Stomach (tissue), 9 donors: Measurements from ENCODE around the gene HIGD1C. TPM values are rescaled to one million over a fixed set of nuclear protein-coding genes. Genes with fewer than 3 reads are reported as not detected.
A peak's percentile ranks its signal among the peaks of the same experiment; 100 is the strongest.

Experiments used
- DNase-seq, 2 donors: peaks; one replicate each; pipeline versions ENCODE4 v3.0.0 to v3.0.0-alpha.2; 2013 to 2019
- H3K27ac ChIP-seq, 5 donors: fragments of 200-600 bp in 4 of 5; sonication (generic) in 4 of 5; one replicate each; pipeline ENCODE4 v1.5.1; 2013 to 2019; ENCODE audit warnings: mild to moderate bottlenecking in 1 of 5, moderate library complexity in 1 of 5
- H3K27me3 ChIP-seq, 3 donors: fragments of 200-600 bp; sonication (generic); one replicate each; pipeline ENCODE4 v1.5.1; 2017 to 2019; ENCODE audit warnings: mixed run types in 1 of 3
- H3K36me3 ChIP-seq, 4 donors: fragments of 200-600 bp; sonication (generic); 1 replicate in 3 of 4; 2 replicates in 1 of 4; pipeline ENCODE4 v1.5.1; 2016 to 2019
- H3K4me1 ChIP-seq, 4 donors: fragments of 200-600 bp; sonication (generic); one replicate each; pipeline ENCODE4 v1.5.1; 2016 to 2019
- H3K4me3 ChIP-seq, 4 donors: fragments of 200-600 bp; sonication (generic) in 3 of 4; one replicate each; pipeline ENCODE4 v1.5.1; 2016 to 2019; ENCODE audit warnings: mild to moderate bottlenecking in 1 of 4
- H3K9me3 ChIP-seq, 4 donors: fragments of 200-600 bp; sonication (generic); one replicate each; pipeline ENCODE4 v1.5.1; 2016 to 2019
- CTCF ChIP-seq, 7 experiments: fragments of 450-650 bp in 4 of 7; fragments of 200-600 bp in 3 of 7; sonication (generic) in 3 of 7; IDR thresholded peaks; one replicate each; pipeline ENCODE4 v1.5.1; 2016 to 2019; ENCODE audit warnings: antibody characterized with exemption in 7 of 7, control low read depth in 2 of 7, mild to moderate bottlenecking in 1 of 7
- EP300 ChIP-seq: sonication (generic); formaldehyde crosslinking; IDR thresholded peaks from one replicate; pipeline ENCODE4 v1.6.1; 2017; ENCODE audit warnings: antibody characterized with exemption
- POLR2A ChIP-seq, 4 donors: fragments of 450-650 bp; IDR thresholded peaks; one replicate each; pipeline ENCODE4 v1.6.1; 2016; ENCODE audit warnings: antibody characterized with exemption in 4 of 4, control low read depth in 2 of 4, mild to moderate bottlenecking in 1 of 4, moderate library complexity in 1 of 4
- POLR2AphosphoS5 ChIP-seq, 3 donors: sonication (generic); formaldehyde crosslinking; IDR thresholded peaks; one replicate each; pipeline ENCODE4 v1.6.1; 2016; ENCODE audit warnings: antibody characterized with exemption in 3 of 3
- WGBS, 5 donors: extraction: QIAGEN DNeasy Blood & Tissue Kit in 3 of 5; methylation state at CpG; one replicate each; pipeline versions ENCODE4 v1.1.5 to v1.1.7; 2013 to 2018; 5-methylcytosine and 5-hydroxymethylcytosine counted together
- intact Hi-C: fragments of 100-400 bp; cut with DNase I; formaldehyde crosslinking; loops from one replicate; pipeline ENCODE4 v1.15.1; 2023; ENCODE audit warnings: low total_unique reads
- polyA plus RNA-seq, 3 donors: library from polyadenylated mRNA; stranded (reverse); fragments of 200-250 nt; gene quantifications; one replicate each; pipeline ENCODE4 v1.2.3, GENCODE V29; 2013
- total RNA-seq, 5 donors: library from RNA; depleted of rRNA; stranded (reverse); fragments of >200 nt; gene quantifications; one replicate each; pipeline versions ENCODE4 v1.1.0 to v1.2.3, GENCODE V29; 2014 to 2016
- donor health status: healthy with polysubstance abuse.
- donor health status: Bipolar disorder and iron deficiency.
- donor health status: healthy.

HIGD1C gene
- total and polyA plus RNA-seq, 8 donors = not detected

DNA sequence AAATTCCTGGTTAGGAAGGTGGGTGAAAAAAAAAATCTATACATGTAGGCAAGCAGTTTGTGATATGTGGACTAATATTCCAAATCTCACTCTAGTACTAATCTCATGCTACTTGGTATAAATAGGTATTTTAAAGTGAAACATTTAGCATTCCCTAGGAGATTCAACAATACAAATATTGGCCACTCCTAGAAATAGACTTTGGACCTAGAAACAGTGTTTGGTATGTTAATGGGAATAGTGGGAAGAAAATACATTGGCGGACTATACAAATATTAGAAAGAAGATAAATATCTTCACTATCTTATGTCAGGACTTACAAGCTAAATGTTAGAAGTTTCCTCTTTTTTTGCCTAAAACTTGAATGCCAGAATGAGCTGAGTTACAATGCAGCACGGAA, 28.2 kb downstream of the HIGD1C start:
- no peak for TF ChIP-seq EP300
- no peak for TF ChIP-seq POLR2AphosphoS5 (IDR thresholded peaks at IDR 0.05)
- no peak for TF ChIP-seq CTCF (IDR thresholded peaks at IDR 0.05)
- TF ChIP-seq POLR2A (IDR thresholded peaks at IDR 0.05) = no peak
- Histone ChIP-seq H3K4me1 (peaks cover 3 to 30% (median 13%) of the 10 kb centered on the region in 4 donors), H3K4me3 (no peak overlapping the region), H3K27ac (no peak overlapping the region), H3K9me3 (no peaks in the 10 kb centered on the region), H3K36me3 (peaks cover 0 to 22% (median 10%) of the 10 kb centered on the region in 4 donors), H3K27me3 (no peaks in the 10 kb centered on the region)
- intact Hi-C loops = no loop called here
- peak in 1 of 2 donors; percentile 65 for DNase-seq
- 26 to 63% (median 45%) methylated on average over 2 of the region's 2 CpGs for WGBS, 5 donors

- peaks cover 7 to 40% (median 21%) of the 10 kb centered on the region in 4 donors for H3K4me1 ChIP-seq
- H3K36me3 ChIP-seq = peaks cover 0 to 22% (median 10%) of the 10 kb centered on the region in 4 donors
- H3K27ac ChIP-seq = no peak overlapping the region
- TF ChIP-seq EP300 = no peak
- no peak for TF ChIP-seq POLR2A (IDR thresholded peaks at IDR 0.05)
- TF ChIP-seq CTCF (IDR thresholded peaks at IDR 0.05) = no peak
- no peak for TF ChIP-seq POLR2AphosphoS5 (IDR thresholded peaks at IDR 0.05)
- no peak for DNase-seq
- WGBS, 5 donors = 41 to 54% (median 47%) methylated on average over 6 of the region's 6 CpGs
- no peaks in the 10 kb centered on the region for H3K9me3 ChIP-seq
- H3K4me3 ChIP-seq = no peak overlapping the region
- H3K27me3 ChIP-seq = no peaks in the 10 kb centered on the region
- intact Hi-C loops = no loop called here
Observed at GRCh38 chr12:50981319-50982239, 29.2 kb downstream of the HIGD1C start.

- no peaks in the 10 kb centered on the region for H3K27me3 ChIP-seq
- intact Hi-C loops = loop anchor here (5.0 kb wide), 1 partner anchor 157 kb away; no protein-coding TSS in a partner anchor
- 37 to 62% (median 40%) methylated on average over 2 of the region's 2 CpGs for WGBS, 5 donors
- H3K4me1 ChIP-seq = peaks cover 7 to 41% (median 27%) of the 10 kb centered on the region in 4 donors
- DNase-seq = no peak
- no peaks in the 10 kb centered on the region for H3K9me3 ChIP-seq
- no peak overlapping the region for H3K4me3 ChIP-seq
- H3K36me3 ChIP-seq = peaks cover 3 to 37% (median 30%) of the 10 kb centered on the region in 4 donors
- TF ChIP-seq CTCF (IDR thresholded peaks at IDR 0.05) = no peak
- TF ChIP-seq EP300 = no peak
- TF ChIP-seq POLR2AphosphoS5 (IDR thresholded peaks at IDR 0.05) = no peak
- TF ChIP-seq POLR2A (IDR thresholded peaks at IDR 0.05) = no peak
- peak overlapping the region in 4 of 5 donors; percentile 31 to 76 (median 68) for H3K27ac ChIP-seq
Observed at GRCh38 chr12:50984586-50985298, 32.4 kb downstream of the HIGD1C start.

GRCh38 chr12:50985322-50985721, 33.0 kb downstream of the HIGD1C start:
- TF ChIP-seq POLR2AphosphoS5 (IDR thresholded peaks at IDR 0.05) (peak; percentile 28 to 80 (median 49)), CTCF (IDR thresholded peaks at IDR 0.05) (no peak)
- intact Hi-C loops = loop anchor here (5.0 kb wide), 1 partner anchor 158 kb away; no protein-coding TSS in a partner anchor

More at GRCh38 chr12:50985322-50985721, 33.0 kb downstream of the HIGD1C start:
- Histone ChIP-seq H3K27me3 (no peaks in the 10 kb centered on the region), H3K27ac (peak overlapping the region in 4 of 5 donors; percentile 31 to 76 (median 68)), H3K9me3 (no peaks in the 10 kb centered on the region), H3K4me3 (no peak overlapping the region), H3K36me3 (peaks cover 6 to 43% (median 33%) of the 10 kb centered on the region in 4 donors), H3K4me1 (peaks cover 7 to 35% (median 24%) of the 10 kb centered on the region in 4 donors)
- peak in 1 of 2 donors; percentile 59 for DNase-seq
